Inflammatory macrophage treated with lipopolysaccharide for 4 hours (primary cell): ENCODE measurements around the gene MED12L.

Experiments used
- DNase-seq: peaks from one replicate; pipeline ENCODE4 v3.0.0-alpha.2; 2020

Gene MED12L

GRCh38 chr3:151267066-151267465 is 181.6 kb downstream of the MED12L start:
- no peak for DNase-seq

DNA sequence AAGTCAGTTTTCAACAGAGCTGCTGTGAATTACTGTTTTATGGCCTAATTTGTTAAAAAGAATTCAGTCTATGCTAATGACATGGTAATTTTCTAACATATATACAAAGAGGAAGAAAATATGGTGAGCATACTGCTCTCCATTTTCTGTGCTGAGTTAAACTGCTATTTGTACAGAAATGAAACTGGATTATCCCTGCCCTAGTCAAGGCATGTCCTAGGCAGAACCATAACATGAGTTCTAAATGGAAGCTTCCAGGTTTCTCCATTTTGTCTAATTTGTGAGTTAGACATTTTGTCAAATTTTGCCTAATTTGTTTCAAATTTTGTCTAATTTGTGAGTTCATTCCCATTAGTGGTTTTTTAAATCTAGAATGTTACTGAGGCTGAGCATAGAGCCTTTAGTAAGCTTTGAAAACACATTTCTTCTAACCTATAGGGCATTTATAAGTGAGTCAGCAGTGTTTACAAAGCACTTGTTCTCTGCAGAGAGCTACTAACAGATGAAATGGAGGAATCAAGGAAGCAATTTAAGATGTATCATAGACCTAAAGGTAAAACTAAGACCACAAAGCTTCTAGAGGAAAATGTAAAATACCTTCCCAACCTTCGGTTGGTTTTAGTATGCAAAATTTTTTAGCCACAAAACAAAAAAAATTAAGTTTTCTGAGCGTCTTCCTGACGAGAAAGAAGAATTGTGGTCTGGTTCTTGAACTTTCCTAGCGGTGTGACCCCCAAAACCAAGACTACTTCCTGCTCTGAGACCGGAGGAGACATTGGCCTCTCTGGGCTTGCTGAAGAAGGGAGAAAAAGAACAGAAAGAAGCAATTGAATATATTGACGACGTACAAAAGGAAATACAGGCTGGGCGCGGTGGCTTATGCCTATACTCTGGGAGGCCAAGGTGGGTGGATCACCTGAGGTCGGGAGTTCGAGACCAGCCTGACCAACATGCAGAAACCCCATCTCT is 183.1 kb downstream of the MED12L start:
- peak; percentile 18 for DNase-seq

- DNase-seq, result no peak
These were observed 184.2 kb downstream of the MED12L start for GRCh38 chr3:151269631-151270030.

DNA sequence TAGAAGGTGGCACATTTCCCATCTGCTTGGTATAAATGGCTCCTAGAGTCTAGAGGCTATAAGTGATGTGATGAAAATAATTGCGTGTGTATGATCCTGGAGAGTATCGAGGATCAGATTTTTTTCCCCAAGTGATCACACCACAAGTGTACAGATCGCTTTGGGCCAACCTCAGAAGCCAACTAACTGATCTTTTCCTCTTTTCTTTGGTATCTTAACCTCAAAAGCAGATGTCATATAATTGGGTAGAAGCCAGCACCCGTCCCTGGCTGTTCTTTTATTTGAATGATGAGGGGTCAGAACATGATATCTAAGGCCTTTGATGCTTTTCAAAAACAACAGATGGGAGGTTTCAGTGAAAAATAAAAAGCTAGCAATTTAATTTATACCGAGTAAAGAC is 189.6 kb downstream of the MED12L start:
- no peak for DNase-seq

DNA sequence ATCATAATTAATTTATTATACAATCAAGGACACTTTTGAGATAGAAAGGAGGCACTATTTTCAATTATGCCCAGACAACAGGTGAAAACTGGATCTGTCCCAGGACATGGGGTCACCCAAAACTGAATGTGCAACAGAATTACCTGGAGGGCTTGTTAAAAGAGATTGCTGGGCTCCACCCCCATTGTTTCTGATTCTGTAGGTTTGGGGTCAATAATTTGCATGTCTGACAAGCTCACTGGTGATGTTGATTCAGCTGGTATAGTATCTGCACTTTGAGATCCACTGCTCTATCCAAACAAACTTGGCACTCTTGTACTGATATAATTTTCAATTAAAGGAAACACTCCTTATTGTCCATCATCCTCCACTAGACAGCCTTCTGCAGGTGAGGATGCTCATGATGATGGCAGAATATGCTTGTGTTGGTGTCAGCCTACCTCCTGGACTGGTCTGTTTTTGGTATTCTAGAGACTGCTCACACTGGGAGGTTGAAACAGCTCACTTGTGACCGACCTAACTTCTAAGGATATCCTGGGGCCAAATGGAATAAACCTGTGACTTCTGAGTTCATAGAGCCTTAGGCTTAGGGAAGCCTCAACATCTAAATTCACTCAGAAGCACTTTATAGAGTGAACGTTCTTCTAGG is 190.7 kb downstream of the MED12L start:
- no peak for DNase-seq

DNA sequence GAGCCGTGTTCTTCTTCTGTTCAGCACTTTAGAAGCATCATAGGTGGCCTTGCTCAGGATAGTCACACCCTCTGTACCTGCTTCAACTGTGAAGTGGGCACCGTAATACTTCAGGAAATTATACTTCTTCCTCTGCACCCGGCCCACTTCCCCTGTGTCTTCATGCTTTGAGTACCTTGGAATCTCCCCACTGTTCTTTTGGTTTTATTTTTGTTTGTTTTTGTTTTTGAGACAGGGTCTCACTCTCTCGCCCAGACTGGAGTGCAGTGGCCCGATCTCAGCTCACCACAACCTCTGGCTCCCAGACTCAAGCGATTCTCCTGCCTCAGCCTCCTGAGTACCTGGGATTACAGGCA is 191.2 kb downstream of the MED12L start:
- peak; percentile 39 for DNase-seq

GRCh38 chr3:151278230-151278629 is 192.8 kb downstream of the MED12L start, which contains the start of gene P2RY14:
Gene P2RY14, minus strand, starts transcription at chr3:151278542. Its CDS starts 64,226 bp downstream, at chr3:151214316.
- DNase-seq, result peak; percentile 76

DNA sequence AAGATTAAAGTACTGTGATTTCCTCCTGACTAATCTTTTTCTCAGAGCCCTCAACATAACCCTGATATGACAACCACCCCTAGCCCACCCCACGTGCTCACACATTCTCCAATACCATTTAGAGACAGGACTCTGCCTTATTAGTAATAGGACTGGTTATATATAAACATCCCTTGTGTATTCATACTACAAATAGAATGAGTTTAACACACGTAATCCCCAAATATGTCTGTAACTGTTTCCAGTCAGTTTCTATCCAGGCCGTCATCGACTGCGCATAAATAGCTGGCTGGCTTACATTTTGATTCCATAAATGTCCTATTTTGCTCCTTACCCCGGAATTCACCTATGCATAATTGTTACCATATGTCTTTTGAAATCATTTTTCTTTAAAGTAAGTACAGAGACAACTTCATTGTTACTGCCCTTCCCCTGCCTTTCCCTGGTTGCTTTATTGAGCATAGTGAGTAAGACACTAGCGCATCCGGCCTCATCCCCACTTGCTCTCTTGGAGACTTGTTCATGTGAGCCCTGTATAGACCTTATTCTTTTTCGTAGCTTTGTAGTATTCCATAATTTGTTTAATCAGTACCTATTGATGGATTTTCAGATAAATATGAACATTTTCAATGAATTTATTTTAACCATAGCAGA is 196.3 kb downstream of the MED12L start:
- no peak for DNase-seq

GRCh38 chr3:151282921-151283320 is 197.5 kb downstream of the MED12L start:
- peak; percentile 55 for DNase-seq

- DNase-seq, result no peak
These were observed 197.9 kb downstream of the MED12L start for GRCh38 chr3:151283387-151283786.

DNA sequence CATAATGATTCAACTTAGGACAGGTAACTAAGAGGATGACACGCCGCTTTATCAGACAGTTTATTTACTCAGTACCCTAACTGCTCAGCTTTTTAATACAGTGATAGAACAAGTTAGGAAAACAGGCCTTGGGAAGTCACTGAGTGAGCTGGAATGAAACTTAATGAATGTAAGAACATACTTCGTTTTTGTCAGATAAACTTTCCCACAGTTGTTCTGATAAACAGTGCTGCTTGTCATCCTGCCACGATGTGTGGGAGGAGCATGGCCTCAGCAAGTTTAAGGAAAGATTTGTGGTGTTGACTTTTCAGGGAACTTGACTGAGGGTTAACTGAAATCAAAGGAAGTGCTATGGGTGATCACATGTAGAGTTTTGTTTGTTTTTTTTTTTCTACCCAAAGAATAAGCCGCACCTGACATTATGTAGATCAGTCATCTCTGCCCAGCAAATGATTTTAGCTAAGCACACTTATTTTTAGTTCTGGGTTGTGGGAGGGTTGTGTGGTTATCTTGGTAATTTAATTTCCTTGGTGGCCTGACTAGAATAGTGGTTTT is 198.5 kb downstream of the MED12L start:
- DNase-seq, result peak; percentile 69

GRCh38 chr3:151285940-151286339 is 200.5 kb downstream of the MED12L start:
- DNase-seq, result no peak

GRCh38 chr3:151289445-151289844 is 204.0 kb downstream of the MED12L start:
- DNase-seq, result no peak

GRCh38 chr3:151290673-151291072 is 205.2 kb downstream of the MED12L start:
- DNase-seq, result peak; percentile 45

- DNase-seq, result no peak
These were observed 207.7 kb downstream of the MED12L start for GRCh38 chr3:151293127-151293526.

DNA sequence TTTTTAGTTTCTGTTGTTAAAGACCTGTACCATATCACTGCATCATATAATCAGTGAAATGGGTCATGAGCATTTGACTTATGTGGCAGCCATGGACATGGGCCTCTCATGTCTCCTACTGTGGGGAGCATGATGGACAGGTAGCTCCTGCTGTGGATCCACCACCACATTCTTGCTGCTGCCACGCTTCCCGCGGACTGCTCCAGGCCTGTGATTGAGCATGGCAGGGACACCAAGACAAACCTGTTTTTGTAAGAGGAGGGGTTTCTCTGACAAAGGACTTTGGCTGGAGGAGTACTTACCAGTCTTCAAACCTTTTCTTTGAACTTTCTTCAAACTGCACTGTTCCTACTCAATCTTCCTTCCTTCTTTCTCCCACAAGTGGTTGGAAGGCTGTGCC is 210.8 kb downstream of the MED12L start:
- DNase-seq, result no peak

- DNase-seq, result no peak
These were observed 212.0 kb downstream of the MED12L start for GRCh38 chr3:151297429-151297828.

DNA sequence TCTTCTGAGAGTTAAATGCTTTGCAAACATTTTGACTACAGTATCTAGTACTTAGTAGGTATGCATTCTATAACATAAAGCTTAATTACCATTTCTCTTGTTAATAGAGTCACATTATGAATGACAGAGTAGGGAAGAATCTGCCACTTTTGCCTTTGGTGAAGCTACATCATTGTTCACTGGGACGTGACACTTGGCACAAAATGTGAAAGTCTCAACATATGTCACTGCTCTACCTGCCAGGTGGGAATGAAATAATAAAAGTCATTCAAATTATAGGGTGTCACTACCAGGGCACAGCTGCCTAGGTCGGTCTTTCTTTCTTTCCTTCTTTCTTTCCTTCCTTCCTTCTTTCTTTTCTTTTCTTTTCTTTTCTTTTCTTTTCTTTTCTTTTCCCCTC is 213.5 kb downstream of the MED12L start:
- DNase-seq, result no peak

GRCh38 chr3:151300539-151300938 is 215.1 kb downstream of the MED12L start:
- no peak for DNase-seq

DNA sequence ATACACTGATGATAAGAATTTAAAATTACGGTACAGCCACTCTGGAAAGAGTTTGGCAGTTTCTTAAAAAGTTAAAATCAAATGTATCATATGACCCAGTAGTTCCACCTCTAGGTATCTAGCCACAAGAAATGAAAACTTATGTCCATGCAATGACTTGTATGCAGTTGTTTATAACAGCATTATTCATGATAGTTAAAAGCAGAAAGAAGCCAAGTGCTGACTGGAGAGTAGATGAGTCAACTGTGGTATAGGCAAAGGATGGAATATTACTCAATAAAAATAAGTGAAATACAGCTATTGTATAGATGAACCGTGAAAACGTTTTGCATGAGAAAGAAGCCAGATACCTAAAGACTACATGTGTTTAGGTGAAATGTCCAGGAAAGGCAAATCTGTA is 216.3 kb downstream of the MED12L start:
- peak; percentile 38 for DNase-seq

DNA sequence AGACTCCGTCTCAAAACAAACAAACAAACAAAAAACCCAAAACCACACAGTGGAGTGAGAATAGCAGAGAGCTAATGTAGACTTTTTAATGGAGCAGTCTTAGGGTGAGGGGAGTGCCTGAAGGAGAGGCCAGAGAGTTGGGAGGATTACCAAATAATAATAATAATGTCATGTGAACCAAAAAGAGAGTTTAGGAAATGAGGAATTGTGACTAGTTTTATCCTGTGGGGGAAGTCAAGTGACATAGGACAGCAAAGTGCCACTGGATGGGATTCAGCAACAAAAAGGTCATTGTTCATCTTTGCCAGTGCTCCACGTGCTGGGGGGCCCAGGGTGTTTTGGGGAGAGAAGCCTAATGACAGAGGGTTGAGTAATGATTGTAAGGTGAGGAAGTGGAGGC is 218.3 kb downstream of the MED12L start:
- DNase-seq, result peak; percentile 28

- no peak for DNase-seq
These were observed 219.8 kb downstream of the MED12L start for GRCh38 chr3:151305060-151305774.

DNA sequence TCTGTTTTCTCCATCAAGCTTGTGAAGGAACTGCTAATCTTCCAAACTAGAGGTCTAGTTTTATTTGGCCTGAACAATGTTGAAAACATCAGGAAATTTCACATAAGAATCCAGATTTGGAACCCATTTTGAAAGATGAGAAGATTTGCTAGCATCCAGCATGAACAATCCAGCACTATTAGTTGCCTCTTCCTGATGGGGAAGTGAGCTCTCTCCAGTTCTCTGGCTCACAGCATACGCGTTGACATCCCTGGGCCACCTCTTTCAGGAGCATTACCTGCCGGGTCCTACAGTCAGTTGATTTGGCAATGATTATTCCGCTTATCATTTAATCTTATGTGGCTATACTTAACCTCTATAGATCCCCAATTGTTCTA is 220.3 kb downstream of the MED12L start:
- no peak for DNase-seq
